ENCODE results near the gene RFX7.
A peak's percentile ranks its signal among the peaks of the same experiment; 100 is the strongest.

RFX7 gene

DNA sequence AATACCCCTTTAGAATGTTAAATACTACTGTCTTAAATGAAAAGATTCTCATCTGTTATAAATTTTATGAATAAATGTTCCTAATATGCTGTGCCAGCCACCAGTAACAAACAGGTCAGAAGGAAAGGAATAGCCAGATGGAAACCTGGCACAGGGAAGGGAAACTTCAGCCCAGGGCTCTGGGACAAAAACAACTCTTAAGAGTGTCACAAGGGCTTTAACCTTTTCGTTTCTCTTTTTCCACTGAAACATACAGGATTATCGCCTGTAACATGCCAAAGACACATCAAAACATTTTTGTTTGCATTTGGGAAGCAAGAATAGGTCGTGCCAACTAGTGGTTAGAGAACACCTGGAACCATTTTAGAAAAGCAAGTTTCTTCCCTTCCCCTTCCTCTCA is 141.2 kb downstream of the RFX7 start:
- no peak for DNase-seq

GRCh38 chr15:56099311-56099710 is 144.4 kb downstream of the RFX7 start:
- DNase-seq: no peak

GRCh38 chr15:56098195-56098863 is 145.3 kb downstream of the RFX7 start:
- no peak for DNase-seq

GRCh38 chr15:56095406-56095805 is 148.3 kb downstream of the RFX7 start:
- no peak for DNase-seq

DNA sequence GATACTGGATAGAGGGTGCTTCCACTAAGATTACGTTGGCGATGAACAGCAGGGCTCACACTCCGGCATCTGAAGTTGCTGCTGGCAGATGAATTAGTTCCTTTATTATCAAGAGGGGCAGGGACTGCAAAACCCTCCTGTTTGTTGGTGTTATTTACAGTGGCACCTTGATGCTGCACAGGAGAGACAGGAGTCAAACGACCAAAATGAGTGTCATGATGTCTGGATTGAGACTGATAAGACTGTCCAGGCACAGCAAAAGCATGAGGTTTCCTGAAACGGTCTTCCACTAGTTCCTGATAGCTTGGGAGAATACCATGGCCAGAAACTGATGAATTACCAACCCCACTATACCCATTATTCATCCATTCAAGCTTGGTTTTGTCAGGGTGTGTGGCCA is 149.5 kb downstream of the RFX7 start:
- no peak for DNase-seq

GRCh38 chr15:56088389-56088788 is 155.3 kb downstream of the RFX7 start:
- DNase-seq: no peak

- no peak for DNase-seq
Measured at GRCh38 chr15:56086566-56086965, 157.1 kb downstream of the RFX7 start.

DNA sequence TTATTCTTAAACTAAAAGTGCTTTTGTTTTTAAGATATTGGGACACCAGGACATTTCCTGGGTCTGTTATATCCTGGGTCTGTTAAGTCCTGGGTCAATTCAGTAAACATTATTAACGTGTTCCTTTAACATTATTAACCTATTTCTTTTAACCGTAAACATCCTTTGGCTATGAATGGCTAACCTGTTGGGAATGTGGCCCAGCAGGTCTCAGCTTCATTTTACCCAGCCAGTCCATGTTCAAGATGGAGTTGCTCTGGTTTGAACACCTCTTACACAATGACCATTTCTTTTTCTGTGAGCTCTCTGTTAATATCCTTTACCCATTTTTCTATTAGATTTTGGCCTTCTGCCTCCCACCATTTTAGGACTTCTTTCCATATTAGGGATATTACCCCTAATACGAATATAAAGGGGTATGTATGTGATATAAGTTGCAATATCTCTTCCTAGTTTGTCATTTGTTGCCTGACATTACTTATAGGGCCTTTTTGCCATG is 161.4 kb downstream of the RFX7 start:
- DNase-seq: no peak

- DNase-seq: no peak
Measured at GRCh38 chr15:56077081-56077480, 166.6 kb downstream of the RFX7 start.

- no peak for DNase-seq
Measured at GRCh38 chr15:56076640-56077039, 167.0 kb downstream of the RFX7 start.

GRCh38 chr15:56074481-56075265 is 169.0 kb downstream of the RFX7 start:
- no peak for DNase-seq

DNA sequence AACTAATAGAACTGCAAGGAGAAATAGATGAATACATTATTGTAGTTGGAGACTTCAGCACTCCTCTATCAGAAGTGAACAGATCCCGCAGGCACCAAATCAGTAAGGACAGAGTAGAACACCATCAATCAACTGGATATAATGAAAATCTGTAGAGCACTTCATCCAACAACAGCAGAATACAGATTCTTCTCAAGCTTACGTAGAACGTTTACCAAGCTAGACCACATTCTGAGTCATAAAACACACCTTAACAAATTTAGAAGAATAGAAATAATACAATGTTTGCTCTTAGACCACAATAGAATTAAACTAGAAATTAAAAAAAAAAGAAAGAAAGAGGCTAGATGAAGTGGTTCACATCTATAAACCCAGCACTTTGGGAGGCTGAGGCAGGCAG is 179.5 kb downstream of the RFX7 start:
- no peak for DNase-seq

- DNase-seq: no peak
Measured at GRCh38 chr15:56059716-56060115, 184.0 kb downstream of the RFX7 start.

DNA sequence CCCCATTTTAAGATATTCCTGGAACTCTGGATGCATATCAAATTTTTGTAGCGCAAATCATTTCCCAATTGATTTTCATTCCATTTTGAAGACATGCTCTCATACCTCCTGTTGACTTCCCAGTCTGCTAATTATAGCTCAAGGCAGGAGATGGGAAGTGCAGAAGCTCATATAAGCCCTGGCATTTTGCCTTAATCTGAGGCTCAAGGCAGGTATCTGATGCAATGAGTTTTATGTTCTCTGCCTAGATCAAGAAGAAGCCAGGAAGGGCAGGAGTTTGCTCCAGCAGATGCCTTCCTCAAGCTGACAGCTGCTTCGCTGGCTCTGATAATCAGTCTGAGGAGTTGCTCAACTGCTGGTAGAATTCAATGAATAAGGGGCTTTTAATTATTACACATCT is 184.7 kb downstream of the RFX7 start:
- DNase-seq: no peak

DNA sequence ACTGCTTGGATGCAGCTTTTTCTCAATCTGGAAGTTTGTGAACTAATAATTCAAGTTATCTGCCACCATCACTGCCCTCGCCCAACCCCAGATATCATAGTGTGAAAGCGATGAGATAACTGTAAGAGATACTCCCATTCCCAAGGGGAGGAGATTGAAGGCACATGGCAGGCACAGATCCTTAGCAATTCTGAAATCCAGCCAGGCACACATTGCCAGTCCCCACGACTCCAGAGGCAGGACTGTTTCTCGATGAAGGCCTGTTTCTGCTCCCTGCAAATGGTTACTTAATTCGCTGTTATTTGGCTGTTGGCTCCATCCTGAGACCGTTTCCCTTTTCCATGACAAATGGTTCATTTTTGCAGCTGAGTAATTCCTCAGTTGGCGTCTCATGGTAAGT is 187.1 kb downstream of the RFX7 start:
- no peak for DNase-seq

GRCh38 chr15:56053046-56053400 is 190.7 kb downstream of the RFX7 start:
- DNase-seq: no peak

DNA sequence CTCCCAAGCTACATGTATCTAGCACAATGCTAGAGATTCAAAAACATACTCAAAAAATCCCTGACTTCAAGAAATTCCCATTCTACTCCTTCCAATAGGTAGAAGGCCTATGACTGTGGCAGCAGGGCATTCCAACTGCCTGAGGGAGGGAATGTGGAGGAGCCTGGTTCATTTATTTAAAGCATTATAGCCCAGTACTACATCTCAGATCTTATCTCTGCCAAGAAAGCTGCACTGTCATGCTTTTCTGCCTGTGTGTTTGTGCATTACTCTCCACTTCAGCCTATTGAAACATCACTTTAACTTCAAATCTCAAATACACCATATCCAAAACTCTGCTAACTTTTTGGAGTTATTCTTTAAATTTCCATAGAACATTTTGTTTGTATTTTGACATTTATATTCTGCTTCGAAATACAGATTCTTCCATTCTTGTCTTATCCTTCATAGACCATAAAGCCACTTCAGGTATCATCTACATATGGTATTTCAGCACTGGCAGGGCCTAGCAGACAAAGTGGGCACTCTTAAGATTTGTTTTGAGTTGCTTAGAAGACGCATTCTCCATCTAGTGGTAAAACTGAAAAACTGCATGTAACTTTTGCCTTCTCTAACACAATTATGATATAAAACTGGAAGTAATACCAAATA is 191.2 kb downstream of the RFX7 start:
- DNase-seq: peak; percentile 51

- DNase-seq: no peak
Measured at GRCh38 chr15:56051676-56052075, 192.0 kb downstream of the RFX7 start.

GRCh38 chr15:56049577-56049976 is 194.1 kb downstream of the RFX7 start:
- no peak for DNase-seq

DNA sequence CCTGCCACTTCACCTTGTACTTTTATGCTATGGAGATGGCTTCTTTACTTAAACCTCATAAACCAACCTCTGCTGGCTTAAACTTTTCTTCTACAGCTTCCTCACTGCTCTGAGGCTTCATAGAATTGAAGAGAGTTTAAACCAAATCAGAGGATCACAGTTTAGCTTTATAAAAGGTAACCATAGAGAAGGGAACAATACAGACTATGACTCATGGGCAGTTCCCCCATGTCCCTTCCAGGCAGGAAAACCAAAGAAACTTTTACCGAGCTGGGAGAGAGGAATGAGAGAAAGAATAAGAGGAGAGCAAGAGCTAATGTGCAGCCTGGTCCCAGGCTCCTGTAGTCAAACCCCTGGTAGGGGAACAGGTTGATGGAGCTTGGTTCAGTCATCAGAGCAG is 196.3 kb downstream of the RFX7 start:
- DNase-seq: no peak

DNA sequence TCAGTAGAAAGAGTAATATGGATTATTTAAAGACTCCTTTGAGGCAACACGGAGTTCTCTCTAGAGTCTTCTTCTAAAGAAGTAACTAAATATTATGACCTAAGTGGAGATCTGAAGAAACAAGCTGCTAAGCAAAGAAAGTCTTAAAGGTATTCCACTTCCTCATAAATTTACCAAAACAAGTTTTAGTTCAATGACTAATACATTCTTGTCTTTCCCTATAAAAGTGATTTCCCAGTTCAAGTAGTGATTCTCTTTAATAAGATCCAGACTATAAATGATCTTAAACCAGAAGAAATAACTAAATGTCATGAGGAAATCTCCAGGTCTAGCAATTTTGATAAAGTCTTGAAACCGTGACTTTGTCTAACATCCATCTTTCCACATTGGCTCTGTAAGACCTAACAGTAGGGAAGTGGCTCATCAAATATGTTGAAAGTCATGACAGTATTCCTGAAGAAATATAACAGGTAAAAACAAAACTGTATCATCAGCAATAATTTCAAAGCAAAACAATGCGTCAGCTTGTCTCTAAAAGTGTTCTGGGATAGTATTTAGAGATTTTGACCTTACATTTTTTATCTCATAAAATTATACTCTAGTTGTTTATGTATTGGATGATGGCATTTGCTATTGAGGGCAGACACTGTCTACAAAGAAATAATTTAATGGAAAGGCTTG is 198.5 kb downstream of the RFX7 start:
- DNase-seq: no peak

- peak; percentile 77 for DNase-seq
Measured at GRCh38 chr15:56042982-56043980, 200.4 kb downstream of the RFX7 start.

Data from CD4-positive, alpha-beta T cell treated with Interleukin-12 subunit alpha and Interleukin-12 subunit beta, for 1 hour (primary cell).